KMS-11 (cell line): ENCODE measurements around the gene MON1B.

Source experiments
- H2AFZ ChIP-seq: fragments of 200-600 bp; sonication (generic); 2 replicates; pipeline ENCODE4 v1.6.1; 2016; ENCODE audit warnings: antibody characterized with exemption, mixed run types, low read depth
- H3K27ac ChIP-seq: fragments of 200-600 bp; sonication (generic); 2 replicates; pipeline ENCODE4 v1.6.1; 2016; ENCODE audit warnings: mild to moderate bottlenecking, mixed run types
- H3K27me3 ChIP-seq: fragments of 200-600 bp; sonication (generic); 2 replicates; pipeline ENCODE4 v1.6.1; 2017; ENCODE audit warnings: mild to moderate bottlenecking, low read depth, mixed run types, moderate library complexity; ENCODE audit not compliant: insufficient read depth
- H3K36me3 ChIP-seq: fragments of 200-600 bp; sonication (generic); 2 replicates; pipeline ENCODE4 v1.6.1; 2017; ENCODE audit warnings: mild to moderate bottlenecking, mixed run types; ENCODE audit not compliant: insufficient read depth
- H3K4me1 ChIP-seq: fragments of 200-600 bp; sonication (generic); 2 replicates; pipeline ENCODE4 v1.6.1; 2016; ENCODE audit warnings: mild to moderate bottlenecking, low read depth, mixed run types; ENCODE audit not compliant: poor library complexity, severe bottlenecking
- H3K4me2 ChIP-seq: fragments of 200-600 bp; sonication (generic); 2 replicates; pipeline ENCODE4 v1.7.0; 2016; ENCODE audit warnings: mild to moderate bottlenecking, mixed run types
- H3K4me3 ChIP-seq: fragments of 200-600 bp; sonication (generic); IDR thresholded peaks from 2 replicates; pipeline ENCODE4 v1.6.1; 2017; ENCODE audit warnings: low read depth, low read length, mixed read lengths; ENCODE audit not compliant: insufficient read depth
- H3K79me2 ChIP-seq: fragments of 200-600 bp; sonication (generic); 2 replicates; pipeline ENCODE4 v1.6.1; 2016; ENCODE audit warnings: low read depth, mixed run types; ENCODE audit not compliant: insufficient read depth
- H3K9ac ChIP-seq: fragments of 200-600 bp; sonication (generic); 2 replicates; pipeline ENCODE4 v1.6.1; 2016; ENCODE audit warnings: mild to moderate bottlenecking, mixed run types
- H4K20me1 ChIP-seq: fragments of 200-600 bp; sonication (generic); 2 replicates; pipeline ENCODE4 v1.6.1; 2016; ENCODE audit warnings: mild to moderate bottlenecking, mixed run types; ENCODE audit not compliant: insufficient read depth
- TF ChIP-seq, protein P1 (sequence below): fragments of 200-600 bp; sonication (generic); conservative IDR thresholded peaks from 2 replicates; pipeline ENCODE4 v1.6.1; 2017; ENCODE audit warnings: low read depth, mild to moderate bottlenecking, antibody characterized with exemption, low read length, moderate library complexity, mixed read lengths

MON1B gene

DNA sequence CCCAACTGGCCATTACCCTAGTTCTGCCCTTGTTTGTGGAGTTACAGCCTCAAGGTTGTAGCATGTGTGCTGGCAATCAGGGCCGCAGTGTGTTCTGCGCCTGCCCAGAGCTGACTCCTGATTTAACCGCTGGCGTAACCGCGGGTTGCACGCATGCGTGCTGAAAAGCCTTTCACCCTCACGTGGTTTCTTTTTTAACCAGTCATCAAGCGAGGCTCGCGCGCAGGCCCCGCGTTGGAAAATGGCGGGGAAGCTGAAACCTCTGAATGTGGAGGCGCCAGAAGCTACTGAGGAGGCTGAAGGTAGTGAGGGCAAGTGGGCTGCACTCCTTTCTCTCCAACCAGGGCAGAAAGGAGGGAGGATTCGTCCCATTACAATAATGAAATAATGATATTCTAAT is 8.2 kb downstream of the MON1B start, which contains the start of gene SYCE1L:
Gene SYCE1L (plus strand): TSS at position 198 of the 400 bp plus-strand sequence. CDS start 44 bp downstream, at position 242.
- Histone ChIP-seq H3K4me1 (no peaks in the 10 kb centered on the region), H3K36me3 (no peaks in the 10 kb centered on the region), H3K79me2 (no peaks in the 10 kb centered on the region), H3K27ac (no peak within 1 kb of the TSS), H2AFZ (no peak within 1 kb of the TSS), H3K9ac (no peak within 1 kb of the TSS), H3K27me3 (no peaks in the 10 kb centered on the region), H3K4me3 (no peak within 1 kb of the TSS), H3K4me2 (no peak within 1 kb of the TSS), H4K20me1 (no peaks in the 10 kb centered on the region)
- TF ChIP-seq, protein P1, sequence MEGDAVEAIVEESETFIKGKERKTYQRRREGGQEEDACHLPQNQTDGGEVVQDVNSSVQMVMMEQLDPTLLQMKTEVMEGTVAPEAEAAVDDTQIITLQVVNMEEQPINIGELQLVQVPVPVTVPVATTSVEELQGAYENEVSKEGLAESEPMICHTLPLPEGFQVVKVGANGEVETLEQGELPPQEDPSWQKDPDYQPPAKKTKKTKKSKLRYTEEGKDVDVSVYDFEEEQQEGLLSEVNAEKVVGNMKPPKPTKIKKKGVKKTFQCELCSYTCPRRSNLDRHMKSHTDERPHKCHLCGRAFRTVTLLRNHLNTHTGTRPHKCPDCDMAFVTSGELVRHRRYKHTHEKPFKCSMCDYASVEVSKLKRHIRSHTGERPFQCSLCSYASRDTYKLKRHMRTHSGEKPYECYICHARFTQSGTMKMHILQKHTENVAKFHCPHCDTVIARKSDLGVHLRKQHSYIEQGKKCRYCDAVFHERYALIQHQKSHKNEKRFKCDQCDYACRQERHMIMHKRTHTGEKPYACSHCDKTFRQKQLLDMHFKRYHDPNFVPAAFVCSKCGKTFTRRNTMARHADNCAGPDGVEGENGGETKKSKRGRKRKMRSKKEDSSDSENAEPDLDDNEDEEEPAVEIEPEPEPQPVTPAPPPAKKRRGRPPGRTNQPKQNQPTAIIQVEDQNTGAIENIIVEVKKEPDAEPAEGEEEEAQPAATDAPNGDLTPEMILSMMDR: no peak

DNA sequence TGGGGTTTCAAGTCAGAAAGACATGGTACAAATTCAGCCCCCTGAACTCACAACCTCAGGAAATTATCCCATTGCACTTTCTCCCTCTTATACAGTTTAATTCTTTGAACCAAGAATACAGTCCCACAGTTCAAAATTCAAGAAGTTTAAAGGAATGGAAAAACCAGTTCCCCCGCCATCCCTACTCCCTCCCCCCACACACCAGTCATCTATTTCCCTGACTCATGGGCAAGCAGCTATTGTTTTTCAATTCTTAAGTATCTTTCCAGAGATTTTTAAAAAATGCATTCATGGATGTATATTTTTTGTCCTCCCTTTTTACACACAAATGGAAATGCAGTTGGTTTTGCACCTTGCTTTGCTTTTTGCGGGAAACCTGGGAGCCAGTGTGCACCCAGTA is 15.5 kb downstream of the MON1B start:
- TF ChIP-seq, protein P1: no peak
- Histone ChIP-seq H3K9ac (no peak overlapping the region), H4K20me1 (no peaks in the 10 kb centered on the region), H3K4me1 (no peaks in the 10 kb centered on the region), H2AFZ (no peak overlapping the region), H3K4me2 (no peak overlapping the region), H3K79me2 (no peaks in the 10 kb centered on the region), H3K27ac (no peak overlapping the region), H3K36me3 (no peaks in the 10 kb centered on the region), H3K4me3 (no peak overlapping the region), H3K27me3 (no peaks in the 10 kb centered on the region)

DNA sequence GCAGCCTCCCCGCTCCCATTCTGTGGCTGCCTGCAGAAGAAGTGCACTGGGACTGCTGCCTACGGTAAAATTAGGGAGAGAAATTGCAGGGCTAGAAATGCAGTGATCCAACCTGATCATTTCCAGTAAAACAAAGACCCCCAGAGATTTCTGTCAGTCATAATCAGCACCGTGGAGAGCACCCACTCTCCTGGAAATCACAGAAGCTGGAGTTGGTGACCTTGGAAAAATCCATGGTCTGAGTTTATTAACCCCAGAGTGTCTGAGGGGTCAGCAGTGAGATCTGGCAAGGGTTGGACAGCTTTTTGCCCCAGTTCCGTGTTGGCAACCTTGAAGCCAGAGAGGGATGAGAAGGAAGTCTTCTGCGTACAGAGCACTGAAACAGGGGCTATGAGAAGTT is 16.0 kb downstream of the MON1B start:
- no peak overlapping the region for H3K9ac ChIP-seq
- H2AFZ ChIP-seq: no peak overlapping the region
- TF ChIP-seq, protein P1: no peak
- H4K20me1 ChIP-seq: no peaks in the 10 kb centered on the region
- no peak overlapping the region for H3K4me3 ChIP-seq
- H3K36me3 ChIP-seq: no peaks in the 10 kb centered on the region
- H3K27me3 ChIP-seq: no peaks in the 10 kb centered on the region
- no peak overlapping the region for H3K27ac ChIP-seq
- no peaks in the 10 kb centered on the region for H3K4me1 ChIP-seq
- H3K4me2 ChIP-seq: no peak overlapping the region
- H3K79me2 ChIP-seq: no peaks in the 10 kb centered on the region

DNA sequence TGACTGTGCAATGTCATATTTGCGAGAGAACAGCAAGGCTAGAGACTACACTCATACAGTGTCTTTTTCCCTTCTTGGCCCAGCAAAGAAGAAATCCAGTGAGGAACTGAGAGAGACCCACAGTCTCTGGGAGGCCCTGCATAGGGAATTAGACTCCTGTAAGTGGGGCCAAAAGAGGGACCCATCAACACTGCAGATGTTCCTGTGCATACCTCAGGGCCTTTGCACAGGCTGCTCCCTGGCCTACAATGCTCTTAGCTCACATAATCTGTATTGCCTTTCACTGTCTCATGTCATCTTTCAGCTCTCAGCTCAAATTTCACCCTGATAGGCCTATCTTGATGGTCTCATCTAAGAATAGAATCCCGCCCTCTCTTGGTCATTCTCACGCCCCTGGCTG is 17.4 kb downstream of the MON1B start:
- H4K20me1 ChIP-seq: no peaks in the 10 kb centered on the region
- no peak overlapping the region for H2AFZ ChIP-seq
- no peaks in the 10 kb centered on the region for H3K79me2 ChIP-seq
- H3K4me3 ChIP-seq: no peak overlapping the region
- H3K4me2 ChIP-seq: no peak overlapping the region
- H3K36me3 ChIP-seq: no peaks in the 10 kb centered on the region
- no peak overlapping the region for H3K27ac ChIP-seq
- TF ChIP-seq, protein P1: no peak
- H3K4me1 ChIP-seq: no peaks in the 10 kb centered on the region
- no peak overlapping the region for H3K9ac ChIP-seq
- H3K27me3 ChIP-seq: no peaks in the 10 kb centered on the region
